Fibroblast of pulmonary artery (primary cell): ENCODE results near the gene TRMO.

ENCODE experiments used
- DNase-seq: peaks from one replicate; pipeline ENCODE4 v3.0.0-alpha.2; 2010; ENCODE audit warnings: low read depth
- H3K4me3 ChIP-seq: replicated peaks from 2 replicates; pipeline ENCODE4 v1.5.1; 2011; ENCODE audit warnings: low read depth, mild to moderate bottlenecking, control low read depth, low read length, moderate library complexity
- TF ChIP-seq, protein P1 (sequence below): IDR thresholded peaks from 2 replicates; pipeline ENCODE4 v1.5.1; 2011; ENCODE audit warnings: mild to moderate bottlenecking, control low read depth, low read length, inconsistent platforms; ENCODE audit errors: missing control alignments

TRMO gene

DNA sequence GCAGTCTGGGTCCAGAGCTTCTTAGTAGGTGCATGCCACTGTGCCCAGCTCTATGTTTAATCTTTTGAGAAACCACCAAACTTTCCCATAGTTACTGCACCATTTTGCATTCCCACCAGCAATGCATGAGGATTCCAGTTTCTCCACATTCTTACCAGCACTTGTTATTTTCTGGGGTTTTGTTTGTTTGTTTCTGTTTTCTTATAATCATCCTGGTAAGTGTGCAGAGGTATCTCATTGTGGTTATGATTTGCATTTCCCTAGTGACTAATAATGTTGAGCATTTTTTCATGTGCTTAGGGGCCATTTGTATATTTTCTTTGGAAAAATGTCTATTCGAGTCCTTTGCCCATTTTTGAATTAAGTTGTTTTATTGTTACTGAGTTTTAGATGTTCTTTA, 57.9 kb downstream of the TRMO start:
- H3K4me3 ChIP-seq: no peak overlapping the region
- DNase-seq: no peak
- TF ChIP-seq, protein P1, sequence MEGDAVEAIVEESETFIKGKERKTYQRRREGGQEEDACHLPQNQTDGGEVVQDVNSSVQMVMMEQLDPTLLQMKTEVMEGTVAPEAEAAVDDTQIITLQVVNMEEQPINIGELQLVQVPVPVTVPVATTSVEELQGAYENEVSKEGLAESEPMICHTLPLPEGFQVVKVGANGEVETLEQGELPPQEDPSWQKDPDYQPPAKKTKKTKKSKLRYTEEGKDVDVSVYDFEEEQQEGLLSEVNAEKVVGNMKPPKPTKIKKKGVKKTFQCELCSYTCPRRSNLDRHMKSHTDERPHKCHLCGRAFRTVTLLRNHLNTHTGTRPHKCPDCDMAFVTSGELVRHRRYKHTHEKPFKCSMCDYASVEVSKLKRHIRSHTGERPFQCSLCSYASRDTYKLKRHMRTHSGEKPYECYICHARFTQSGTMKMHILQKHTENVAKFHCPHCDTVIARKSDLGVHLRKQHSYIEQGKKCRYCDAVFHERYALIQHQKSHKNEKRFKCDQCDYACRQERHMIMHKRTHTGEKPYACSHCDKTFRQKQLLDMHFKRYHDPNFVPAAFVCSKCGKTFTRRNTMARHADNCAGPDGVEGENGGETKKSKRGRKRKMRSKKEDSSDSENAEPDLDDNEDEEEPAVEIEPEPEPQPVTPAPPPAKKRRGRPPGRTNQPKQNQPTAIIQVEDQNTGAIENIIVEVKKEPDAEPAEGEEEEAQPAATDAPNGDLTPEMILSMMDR: no peak

DNA sequence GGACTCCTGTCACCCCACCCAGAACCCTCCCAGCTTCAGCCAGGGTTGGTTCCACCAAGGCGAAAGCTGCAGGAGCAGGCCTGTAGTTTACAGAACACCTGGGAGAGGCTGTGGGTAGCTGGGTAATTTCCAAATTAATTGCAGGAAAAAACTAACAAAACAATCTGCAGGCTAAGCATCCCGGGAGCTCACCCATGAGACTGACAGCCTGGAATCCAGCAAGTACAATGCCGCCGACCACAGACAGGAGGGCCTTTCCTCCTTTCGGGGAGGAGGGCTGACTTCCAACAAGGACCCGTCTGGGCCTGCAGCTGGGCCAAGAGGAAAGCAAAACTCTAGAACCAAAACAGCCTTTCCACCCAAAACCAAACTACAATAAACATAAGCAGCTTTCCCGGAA, 59.0 kb downstream of the TRMO start:
- TF ChIP-seq, protein P1: no peak
- H3K4me3 ChIP-seq: no peak overlapping the region
- DNase-seq: no peak

DNA sequence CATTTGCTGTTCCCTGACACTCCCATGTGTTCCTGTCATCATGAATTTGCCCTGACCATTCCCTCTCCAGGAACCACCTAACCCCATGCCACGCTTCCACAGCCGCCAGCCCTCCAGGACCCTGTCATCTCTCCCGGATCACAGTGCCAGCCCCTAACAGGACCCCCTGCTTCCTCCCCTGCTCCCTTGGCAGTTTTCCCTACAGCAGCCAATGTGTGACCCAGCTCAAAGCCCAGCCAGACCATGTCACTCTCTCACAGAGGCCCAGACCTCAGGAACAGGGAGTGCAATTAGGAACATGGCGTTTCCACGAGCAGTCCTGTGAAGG, 61.2 kb downstream of the TRMO start:
- DNase-seq: no peak
- TF ChIP-seq, protein P1: no peak
- H3K4me3 ChIP-seq: no peak overlapping the region

DNA sequence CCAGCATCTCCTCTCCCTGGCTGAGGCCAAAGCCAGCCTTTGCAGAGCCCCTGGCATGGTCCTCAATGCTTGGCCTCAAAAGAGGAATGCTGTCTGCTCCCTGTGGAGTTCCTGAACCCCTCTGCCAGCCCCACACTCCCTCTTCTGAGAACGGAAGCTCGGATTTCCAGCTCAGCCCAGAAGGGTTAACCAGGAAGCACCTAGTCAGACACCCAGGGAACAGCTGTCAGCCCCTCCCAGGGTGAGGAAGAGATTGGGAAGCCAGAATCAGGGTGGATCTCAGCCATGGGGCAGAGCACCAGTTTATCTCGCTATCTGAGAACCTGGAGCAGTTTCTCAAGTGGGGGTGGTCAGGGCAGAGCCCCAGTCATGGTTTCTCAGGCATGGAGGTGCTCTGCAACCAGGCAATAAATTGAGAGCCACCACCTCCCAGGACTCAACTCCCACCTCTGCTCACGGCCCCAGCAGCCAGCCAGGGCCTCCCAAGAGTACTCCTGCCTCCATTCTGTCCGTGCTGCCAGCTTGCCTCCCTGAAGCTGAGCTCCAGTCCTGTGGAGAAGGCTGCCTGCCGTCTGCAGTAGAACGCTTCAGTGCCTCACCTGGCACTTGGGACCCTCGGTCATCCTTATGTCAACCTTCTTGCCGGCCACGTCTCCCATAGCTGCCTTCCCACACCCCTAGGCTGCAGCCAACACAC, 61.7 kb downstream of the TRMO start:
- no peak for DNase-seq
- TF ChIP-seq, protein P1: no peak
- no peak overlapping the region for H3K4me3 ChIP-seq

DNA sequence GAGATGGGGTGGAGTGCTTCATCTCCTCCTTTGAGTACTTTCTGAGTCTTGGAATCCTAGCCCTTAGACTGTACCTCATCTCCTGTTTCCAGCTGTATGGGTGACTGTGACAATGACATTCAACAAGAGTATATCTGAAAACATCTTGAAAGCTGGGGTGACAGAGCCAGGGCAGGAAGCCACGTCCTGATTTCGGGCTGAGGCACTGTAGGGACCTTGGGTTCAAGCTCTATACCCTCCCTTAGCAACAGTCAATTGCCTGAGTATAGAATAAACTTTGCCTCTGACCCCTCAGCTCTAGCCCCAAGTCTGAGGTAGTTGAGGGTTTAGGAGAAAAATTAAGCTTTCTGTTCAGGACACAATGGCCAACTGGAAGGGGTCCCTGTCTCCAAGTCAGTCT, 63.0 kb downstream of the TRMO start:
- TF ChIP-seq, protein P1: no peak
- no peak for DNase-seq

DNA sequence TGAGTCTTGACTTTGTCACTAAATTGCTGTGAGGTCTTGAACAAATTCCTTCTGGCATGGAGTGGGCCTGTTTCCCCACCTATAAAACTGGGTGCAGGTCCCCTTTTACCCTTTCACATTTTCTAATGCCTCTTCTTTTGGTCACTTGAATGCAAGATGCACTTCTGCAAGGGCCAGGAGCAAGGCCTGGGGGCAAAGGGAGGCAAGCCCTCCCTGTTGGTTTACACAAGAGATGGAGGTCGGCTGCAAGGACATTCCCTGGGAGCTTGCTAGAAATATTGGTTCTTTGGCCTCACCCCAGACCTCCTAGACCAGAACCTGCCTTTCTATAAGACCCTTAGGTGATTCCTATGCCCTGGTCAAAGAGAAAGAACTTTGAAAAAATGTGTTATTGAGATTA, 63.5 kb downstream of the TRMO start:
- no peak for DNase-seq
- no peak overlapping the region for H3K4me3 ChIP-seq
- TF ChIP-seq, protein P1: no peak

More for the DNA sequence above, 63.0 kb downstream of the TRMO start:
- no peak overlapping the region for H3K4me3 ChIP-seq

DNA sequence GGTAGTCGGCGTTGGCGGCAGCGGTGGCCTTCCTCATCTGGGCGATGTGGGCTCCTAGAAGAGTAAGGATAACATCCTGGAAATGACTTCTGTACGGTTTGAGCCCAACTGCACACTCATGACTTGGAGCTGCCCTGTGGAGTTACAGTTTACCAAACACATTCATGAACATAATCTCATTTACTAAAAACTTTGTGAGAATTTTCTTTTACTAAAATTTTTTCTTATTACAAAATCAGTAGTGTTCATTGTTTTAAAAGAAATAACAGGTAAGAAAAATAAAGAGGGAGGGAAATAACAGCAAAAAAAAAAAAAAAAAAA, 63.9 kb downstream of the TRMO start:
- TF ChIP-seq, protein P1: no peak
- H3K4me3 ChIP-seq: no peak overlapping the region
- DNase-seq: no peak
